ENCODE data around the gene PCSK1N.

- no peak for TF ChIP-seq EP300 (IDR thresholded peaks at IDR 0.05; ENCODE audit: borderline replicate concordance)
- TF ChIP-seq TAF1 (IDR thresholded peaks at IDR 0.05; ENCODE audit: low read depth): no peak
- no peak for TF ChIP-seq CEBPB (IDR thresholded peaks at IDR 0.05)
- no peak for TF ChIP-seq REST (IDR thresholded peaks at IDR 0.05; ENCODE audit: low read depth)
- no peak for TF ChIP-seq CREB1 (IDR thresholded peaks at IDR 0.05; ENCODE audit: low read depth)
- no peak for TF ChIP-seq RAD21 (IDR thresholded peaks at IDR 0.05; ENCODE audit: low read depth)
- no peak for TF ChIP-seq YY1 (IDR thresholded peaks at IDR 0.05; ENCODE audit: low read depth)
- no peak for TF ChIP-seq MAX (IDR thresholded peaks at IDR 0.05)
- TF ChIP-seq TEAD4 (IDR thresholded peaks at IDR 0.05): no peak
- TF ChIP-seq NFIC (IDR thresholded peaks at IDR 0.05): no peak
- TF ChIP-seq ZBTB7A (IDR thresholded peaks at IDR 0.05; ENCODE audit: low read depth): no peak
These were observed 44.9 kb downstream of the PCSK1N start for GRCh38 chrX:48790477-48790876.

Data from Ishikawa (cell line).